NCI-H748 (cell line): ENCODE results near the gene AFF3.

Experiments used
- DNase-seq: peaks from one replicate; lab custom pipeline; 2025; ENCODE audit not compliant: unreplicated experiment; lab: John Stamatoyannopoulos, UW

The AFF3 gene

DNA sequence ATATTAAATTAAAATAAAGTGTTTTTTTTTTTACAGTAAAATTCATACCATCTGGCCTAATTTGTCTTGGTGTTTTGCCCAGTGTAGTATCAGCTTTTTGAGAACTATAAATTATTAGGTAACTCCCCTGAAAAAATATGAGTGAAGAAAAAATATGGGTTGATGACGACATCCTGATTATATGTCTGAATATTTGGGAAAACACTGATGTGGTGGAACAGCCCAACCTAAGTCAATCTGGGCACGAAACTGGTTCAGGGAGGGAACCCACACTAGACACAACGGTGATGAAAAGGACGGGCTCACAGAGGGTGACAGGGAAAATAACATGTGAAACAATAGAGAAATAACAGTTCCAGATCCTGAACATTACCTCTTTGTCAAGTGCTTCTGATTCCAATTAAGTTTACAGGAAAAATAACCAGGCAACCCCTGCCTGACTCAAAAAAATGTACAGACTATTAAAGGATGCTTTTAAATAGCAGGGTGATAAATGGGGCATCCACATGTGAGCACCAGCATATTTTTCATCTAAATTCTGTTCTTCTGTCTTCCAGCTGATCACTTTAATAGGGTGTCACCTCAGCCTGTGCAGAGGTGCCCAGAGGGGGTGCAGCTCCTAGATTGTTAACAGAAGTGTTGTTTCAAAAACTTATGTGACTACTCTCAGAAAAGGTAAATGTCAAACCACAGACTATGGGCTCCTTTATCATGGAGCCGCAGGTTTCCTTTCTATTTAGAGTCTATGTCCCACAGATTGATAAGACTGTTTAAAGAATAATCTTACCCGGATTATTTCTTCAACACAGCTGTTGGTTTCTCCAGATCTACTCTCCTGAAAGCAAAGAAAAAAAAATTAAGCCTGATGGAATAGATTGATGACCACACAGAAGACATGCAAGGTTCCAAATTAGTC, 305.4 kb downstream of the AFF3 start:
- DNase-seq = no peak

DNA sequence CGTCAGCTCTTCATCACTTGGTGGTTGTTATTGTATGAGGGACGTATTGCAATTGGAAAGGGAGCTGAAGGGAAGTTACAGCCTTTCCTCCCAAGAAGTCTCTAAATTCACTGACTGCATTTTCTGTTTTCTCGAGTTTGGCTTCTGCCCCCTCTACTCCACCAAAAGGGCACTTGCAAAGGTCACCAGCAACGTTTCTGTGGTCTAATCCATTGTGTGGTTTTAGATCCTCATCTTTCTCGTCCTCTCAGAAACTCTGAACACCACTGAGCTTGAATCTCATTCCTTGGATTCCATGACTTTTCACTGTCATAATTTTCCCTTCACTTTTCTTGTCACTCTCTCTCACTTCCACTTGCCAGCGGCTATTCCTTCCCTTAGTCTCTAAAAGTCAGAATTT, 308.0 kb downstream of the AFF3 start:
- DNase-seq = no peak

DNA sequence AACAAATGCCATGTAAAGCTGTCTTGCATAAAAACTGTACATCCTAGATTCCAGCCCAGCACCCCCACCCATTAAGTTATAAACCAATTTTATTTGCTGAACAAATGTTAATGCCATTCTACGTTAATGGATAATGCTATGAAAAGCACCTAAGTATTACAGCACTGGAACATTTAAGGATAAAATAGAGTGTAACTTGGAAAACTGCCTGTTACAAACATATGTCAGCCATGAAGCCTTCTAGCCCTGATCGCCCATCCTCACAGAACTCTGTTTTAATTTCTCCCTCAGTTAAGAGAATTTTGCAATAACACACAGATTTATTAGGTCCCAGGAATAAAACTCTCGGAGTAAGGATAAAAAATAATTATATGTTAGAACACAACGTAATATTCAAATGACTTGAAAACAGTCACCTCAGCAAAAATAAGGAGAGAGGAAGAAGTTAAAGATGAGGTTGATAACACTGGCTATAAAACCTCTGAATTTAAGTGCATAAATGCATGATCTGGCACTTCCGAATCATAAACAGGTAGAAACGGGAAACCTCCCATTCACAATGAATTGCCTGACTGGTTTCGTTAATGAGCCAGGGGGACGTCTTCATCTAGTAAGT, 308.7 kb downstream of the AFF3 start:
- DNase-seq = no peak

DNA sequence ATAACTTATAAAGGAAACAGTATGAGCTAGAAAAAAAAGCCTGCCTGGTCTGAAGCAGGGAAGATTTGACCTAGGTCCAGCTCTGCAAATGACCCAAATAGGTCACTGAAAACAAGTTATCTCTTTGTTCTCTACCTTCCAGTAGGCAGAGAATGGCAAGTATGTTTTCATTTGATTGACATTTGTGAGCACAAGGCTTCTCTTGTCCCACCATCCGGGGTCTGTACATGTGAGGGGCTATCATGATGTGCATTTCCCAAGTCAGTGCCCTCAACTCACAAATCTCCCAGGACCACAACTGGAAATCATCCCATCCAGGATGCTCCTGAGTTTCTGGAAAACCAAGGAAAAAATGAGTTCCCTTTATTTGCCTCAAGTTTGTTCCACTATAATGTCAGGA, 309.5 kb downstream of the AFF3 start:
- DNase-seq = no peak

DNA sequence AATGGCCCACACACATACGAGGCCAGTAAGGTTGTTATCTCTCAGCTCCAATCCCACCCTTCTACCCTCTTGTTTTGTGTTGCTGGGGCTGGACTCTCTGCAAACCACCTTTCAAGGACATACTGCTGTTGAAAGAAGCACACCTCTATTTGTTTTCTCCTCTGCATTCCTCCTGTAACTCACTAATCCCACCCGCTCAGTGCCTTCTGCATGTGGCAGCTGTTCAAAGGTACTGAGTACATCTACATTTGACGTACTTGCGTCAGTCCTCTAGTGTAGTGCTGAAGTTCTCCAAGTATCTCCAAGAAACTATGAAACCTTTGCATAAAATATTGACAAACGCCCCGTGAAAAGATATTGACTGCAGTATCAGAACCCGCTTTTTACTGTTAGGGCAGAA, 310.6 kb downstream of the AFF3 start:
- DNase-seq = no peak

DNA sequence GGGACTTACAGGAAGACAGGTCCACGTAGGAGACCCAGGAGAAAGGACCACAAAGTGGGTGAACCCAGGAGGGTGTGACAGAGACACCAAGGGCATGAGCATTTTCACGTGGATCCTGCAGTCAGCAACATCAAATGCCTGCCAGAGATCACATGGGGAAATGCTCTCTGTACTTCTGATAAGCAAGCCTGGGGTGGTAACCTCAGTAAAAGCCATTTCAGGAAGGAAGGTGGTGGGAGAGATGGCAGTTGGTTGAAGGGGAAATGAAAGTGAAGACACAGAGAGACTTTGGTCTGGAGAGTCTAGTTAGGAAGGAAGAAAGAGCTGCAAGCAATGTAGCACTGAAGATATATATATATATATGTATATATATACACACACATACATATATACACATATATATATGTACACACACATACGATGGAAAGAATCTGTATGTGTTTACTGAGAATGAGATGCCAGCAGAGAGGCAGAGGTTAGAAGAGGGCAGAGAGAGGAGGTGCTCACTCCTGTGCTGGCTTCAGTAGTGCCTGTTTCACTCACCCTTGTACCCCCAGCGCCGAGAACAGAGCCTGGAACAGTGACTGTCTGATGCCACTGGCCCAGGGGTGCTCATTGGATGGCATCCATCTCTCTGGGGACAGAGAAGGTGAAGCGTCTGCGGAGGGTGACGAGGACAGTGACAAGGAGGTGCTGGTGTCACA, 314.9 kb downstream of the AFF3 start:
- no peak for DNase-seq

DNA sequence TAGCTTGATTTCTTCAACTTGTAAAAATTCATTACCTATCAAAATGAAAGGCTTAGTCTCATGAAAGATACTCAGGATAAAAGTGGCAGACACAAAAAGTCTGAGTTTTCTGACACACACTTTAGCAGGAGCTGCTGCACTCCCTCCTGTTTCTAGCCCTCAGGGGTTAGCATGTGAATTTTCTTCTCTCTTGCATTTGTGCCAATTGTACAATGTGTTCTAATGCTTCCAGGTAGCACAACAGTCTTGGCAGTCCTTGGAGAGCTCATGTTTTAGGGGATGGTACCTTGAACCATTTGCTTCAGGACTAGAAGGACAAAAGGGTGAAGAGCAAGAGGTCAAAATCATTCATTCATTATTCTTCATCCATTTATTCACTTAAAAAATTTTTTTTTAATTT, 316.8 kb downstream of the AFF3 start:
- DNase-seq = no peak

DNA sequence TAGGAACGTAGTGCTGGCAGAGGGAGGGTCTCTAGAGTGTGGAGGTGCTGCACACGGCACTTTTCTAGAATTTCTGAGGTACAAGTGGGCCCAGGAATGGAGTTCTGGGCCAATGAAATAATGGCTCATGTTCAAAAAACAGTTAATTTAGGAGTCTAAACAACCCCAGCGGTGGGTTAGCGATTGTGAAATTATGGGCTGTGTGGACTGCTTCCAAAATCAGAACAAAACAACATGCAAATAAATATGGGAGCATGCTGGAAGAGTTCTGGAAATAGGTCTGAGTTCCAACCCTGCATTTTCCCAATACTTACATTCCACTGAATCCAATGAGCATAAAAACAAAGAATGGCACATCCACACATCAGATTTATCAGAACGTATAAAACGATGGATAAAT, 317.6 kb downstream of the AFF3 start:
- DNase-seq = no peak

DNA sequence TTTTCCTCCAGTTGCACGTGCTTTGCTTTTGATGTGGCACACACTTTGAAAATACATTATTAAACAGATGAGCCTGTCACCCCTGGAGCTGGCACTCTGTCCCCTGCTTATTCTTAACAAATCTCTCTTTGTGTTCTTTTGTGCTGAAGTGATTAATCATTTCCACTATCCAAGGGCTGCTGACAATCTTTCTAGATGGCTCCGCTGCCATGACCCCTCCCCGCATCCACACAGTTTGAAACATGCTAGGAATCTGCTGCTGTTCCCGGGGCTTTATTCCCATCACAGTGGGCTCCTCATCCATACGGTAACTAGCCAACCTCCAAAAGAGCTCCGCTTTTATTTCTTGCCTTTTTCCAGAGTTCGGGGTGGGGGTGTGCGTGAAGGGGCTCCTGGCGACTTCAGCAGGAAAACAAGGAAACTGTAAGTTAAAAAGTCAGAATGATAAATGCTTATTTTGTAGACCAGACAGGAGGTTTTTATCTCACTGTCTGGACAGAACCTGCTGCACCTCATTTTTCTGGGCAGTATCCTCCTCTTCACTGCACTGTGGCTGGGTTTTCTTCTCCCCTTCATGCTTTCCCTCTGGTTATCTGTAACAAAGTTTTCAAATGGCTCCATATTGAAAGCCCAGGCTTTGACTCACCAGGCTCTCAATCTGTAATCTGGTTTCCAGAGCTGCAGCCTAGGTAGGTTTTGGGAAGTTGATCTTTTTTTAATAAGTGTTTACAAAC, 319.7 kb downstream of the AFF3 start:
- DNase-seq = no peak

DNA sequence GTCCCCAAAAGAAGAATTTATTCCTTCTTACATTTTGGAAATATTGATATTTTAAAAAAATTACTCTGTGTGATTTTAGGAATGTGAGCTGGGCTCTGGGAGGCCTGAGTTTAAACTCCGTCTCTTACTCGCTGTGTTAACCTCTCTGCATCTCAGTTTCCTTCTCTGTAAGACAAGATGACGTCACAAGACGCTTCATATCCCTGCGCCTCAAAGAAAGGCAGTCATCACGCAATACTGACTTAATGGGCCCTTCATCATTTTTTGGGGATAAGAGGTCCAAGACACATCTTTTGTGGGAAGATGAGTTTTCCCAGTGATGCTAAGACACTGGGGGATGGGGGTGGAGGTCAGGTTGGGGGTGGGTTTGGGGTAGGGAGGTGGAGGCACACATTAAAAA, 320.4 kb downstream of the AFF3 start:
- DNase-seq = no peak

DNA sequence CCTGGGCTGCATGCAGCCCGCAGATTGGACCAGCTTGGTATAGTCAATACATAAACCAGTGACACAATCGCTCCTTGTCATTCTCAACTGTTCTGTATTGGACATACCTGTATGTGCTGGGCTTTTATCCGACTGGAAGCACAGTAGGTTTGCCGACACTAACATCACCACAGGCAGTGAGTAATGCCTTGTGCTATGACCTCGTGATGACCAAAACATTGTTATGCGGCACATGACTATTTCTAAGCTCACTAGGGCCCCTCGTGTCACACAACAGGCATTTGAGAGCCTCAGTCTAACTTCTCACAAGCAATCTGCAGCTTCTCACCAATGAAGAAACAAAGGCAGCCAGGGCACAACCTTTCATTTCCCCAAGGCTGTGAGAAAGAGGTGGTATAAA, 320.8 kb downstream of the AFF3 start:
- DNase-seq = no peak

DNA sequence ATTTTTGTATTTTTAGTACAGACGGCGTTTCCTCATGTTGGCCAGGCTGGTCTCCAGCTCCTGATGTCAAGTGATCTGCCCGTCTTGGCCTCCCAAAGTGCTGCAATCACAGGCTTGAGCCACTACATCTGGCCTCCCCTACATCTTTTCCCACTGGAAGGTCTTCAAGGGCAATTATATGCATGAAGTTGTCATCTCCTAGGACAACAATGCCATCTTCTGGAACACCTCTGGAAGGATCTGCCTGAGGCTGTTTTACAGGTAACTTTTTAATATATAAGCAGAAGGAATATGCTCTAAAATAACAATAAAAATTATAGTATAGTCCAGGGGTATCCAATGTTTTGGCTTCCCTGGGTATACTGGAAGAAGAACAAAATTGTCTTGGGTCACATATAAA, 321.4 kb downstream of the AFF3 start:
- DNase-seq = peak; percentile 3

DNA sequence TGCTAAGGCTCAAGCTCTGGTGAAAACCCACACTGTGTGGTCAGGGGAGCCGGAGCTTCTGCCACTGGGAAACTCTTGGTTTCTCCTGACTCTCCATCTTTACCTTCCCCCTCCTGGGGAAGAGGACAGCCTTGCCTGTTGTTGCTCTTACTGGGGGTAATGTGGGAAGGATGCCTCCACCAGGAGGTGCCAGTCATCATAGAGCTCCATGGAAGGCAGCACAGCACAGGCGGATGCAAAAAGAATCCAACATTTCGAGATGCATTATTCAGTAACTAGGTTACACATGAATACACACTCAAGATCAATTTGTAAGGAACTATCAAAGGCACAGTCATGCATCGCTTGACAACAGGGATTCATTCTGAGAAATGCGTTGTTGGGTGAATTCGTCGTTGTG, 322.6 kb downstream of the AFF3 start:
- peak; percentile 24 for DNase-seq

DNA sequence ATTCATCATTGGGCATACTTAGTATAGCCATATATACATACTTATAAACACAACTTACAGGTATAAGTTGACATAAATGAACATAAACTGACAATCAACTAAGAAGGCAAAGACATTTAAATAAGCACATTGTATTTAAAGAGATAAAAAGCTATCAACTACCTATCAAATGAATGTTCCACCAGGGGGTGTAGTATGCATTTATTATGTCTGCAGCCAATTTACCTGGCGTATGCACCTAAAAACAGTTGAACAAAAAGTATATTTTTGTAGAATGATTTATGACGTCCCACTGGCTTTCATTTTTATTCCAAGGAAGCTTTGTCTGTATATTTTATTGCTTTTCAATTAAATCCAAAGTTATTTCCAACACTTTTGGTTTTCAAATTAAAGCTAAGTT, 323.5 kb downstream of the AFF3 start:
- peak; percentile 38 for DNase-seq

DNA sequence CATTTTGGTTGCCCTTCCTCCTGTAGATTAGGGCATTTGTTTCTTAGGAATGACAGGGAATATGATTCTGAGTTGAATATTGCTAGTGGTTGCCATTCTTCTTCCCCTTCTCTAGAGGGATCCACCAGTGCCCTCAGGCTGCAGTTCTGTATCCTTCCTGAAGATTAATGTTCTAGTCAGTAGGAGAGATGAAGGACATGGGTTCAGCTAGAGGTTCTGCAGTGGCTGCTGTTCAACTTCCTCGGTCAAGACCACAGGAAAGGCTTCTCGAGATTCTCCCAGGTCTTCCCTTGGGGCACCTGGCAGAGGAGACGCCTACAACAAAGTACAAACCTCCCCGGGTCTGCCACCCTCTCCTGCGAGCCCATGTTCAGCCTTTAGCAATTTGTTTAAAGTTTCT, 325.5 kb downstream of the AFF3 start:
- no peak for DNase-seq

DNA sequence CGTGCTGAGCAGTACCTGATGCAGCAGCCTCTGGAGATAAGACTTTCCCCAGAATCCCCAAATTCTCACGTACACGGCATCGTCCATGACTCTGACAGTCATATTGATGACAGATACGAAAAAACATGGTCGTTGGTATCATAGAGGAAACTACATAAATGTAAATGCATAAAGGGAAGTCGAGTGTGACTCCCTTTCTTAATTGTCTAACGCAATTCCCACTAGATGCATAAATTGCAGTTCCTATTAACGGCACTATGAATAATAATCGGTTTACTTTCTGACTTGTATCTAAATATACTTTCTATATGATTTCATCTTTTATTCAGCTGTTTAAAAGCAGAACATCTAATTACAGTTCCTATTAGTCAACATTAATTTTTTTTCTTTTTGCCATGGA, 330.0 kb downstream of the AFF3 start:
- no peak for DNase-seq

DNA sequence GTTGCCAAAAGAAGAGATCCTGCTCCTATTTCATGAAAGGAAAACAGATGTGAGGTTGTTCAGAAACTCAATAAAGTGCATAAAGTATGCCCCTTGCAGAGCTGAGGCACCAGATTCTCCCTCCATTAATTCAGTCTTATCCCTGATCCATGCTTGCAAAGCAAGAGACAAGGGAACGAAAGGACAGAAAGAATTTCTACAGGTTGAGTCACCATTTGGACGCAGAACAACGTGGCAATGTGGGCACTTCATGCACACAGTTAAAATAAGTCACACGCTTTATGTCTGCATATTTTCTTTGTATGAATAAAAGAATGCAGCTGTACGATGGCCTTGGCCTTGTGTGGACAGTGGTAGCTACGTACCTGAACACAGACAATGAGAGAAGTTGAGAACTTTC, 330.8 kb downstream of the AFF3 start:
- no peak for DNase-seq

DNA sequence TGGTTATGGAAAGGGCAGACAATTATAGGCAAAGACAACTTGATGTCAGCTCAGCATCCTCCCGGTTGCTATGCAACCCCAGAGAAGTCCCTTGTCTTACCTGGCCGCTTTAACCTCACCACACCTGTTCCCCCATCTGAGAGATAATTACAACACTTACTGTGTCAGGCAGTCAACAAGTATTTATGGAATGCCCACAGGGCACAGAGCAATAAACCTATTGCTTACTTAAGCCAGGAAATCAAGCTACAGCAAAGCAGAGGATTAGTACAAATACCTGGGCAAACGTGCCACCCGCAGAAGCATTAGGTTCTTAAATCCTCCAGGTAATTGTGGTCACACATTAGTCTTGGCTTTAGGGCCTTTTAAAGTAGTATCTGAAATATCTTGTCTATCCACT, 332.2 kb downstream of the AFF3 start:
- DNase-seq = peak; percentile 96

DNA sequence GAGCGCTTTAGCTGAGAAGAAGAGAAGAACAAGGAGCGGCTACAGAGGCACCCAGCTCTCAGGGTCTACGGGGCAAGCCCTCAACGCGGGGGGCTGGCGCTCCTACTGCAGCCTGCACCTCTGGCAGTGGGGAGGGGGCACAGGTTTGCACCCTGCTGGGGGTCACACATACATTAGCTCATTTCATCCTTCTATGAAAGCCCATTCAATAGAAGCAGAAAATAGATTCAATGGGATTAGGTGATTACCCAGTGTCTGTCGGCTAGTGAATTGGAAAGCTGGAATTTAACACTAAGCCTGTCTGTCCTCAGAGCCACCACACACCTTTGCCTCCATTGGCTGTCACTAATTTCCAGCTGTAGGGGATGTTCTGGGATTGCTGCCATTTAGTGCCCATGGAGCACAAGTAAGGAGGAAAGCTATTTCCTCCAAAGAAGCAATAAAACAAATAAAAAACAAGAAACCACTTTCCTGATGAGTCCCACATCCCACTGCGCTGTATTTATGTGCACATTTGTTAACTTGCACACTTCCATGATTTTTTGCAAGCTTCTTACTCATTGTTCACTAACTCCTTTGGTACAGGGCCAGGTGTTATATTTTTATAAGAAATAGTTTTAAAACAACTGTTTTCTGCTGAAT, 333.0 kb downstream of the AFF3 start:
- no peak for DNase-seq

DNA sequence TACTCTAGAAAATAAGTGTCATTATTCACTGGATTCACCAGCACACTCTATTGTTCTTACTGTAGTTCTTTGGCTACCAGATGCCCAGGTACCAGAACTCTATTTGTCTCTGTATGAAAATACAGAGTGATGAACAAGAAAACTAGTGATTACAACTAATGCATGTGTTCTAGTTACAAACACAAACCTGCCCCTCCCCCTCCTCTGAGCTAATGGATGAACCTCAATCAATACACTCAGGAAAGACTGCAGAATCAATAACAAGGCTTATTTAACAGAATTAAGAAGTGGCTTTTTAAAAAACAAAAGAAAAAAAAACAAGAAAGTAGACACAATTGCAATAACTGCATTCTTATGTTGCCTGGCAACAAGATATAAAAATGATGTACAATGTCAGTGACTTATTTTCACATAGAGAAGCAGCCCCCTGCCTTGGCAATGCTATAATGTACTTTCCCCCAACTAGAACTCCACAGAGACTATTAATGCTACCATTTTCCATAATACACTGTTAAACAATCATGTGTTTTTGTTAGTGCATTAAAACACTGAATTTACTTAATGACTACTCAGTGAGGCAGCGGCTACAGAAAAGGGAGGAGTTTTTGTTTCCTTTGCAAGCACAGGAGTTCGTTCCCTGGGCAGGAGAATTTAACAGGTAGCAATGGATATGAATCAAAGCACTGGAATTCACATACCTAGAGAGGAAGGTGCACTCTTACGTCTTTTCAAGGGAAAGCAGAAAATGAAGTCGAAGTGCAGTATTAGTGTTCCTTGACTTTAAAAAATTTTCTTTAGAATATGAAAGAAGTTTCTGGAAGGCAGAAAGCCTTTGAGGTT, 333.8 kb downstream of the AFF3 start:
- DNase-seq = peak; percentile 31
